Esophagus squamous epithelium (tissue), 5 donors: Measurements from ENCODE around the gene PLAC1. TPM values are rescaled to one million over a fixed set of nuclear protein-coding genes. Genes with fewer than 3 reads are reported as not detected.

Experiments used
- DNase-seq: peaks from one replicate; lab custom pipeline; 2025; lab: John Stamatoyannopoulos, UW
- H3K27ac ChIP-seq, 4 donors: fragments of 200-600 bp; sonication (generic); one replicate each; pipeline ENCODE4 v1.5.1; 2016 to 2019; ENCODE audit warnings: mild to moderate bottlenecking in 1 of 4
- H3K27me3 ChIP-seq, 4 donors: fragments of 200-600 bp; sonication (generic); 1 replicate in 3 of 4; 2 replicates in 1 of 4; pipeline versions ENCODE4 v1.5.1 to v1.6.0; 2017 to 2021; ENCODE audit warnings: antibody characterized with exemption in 1 of 4
- H3K36me3 ChIP-seq, 3 donors: fragments of 200-600 bp; sonication (generic); one replicate each; pipeline ENCODE4 v1.5.1; 2016 to 2019
- H3K4me1 ChIP-seq, 3 donors: fragments of 200-600 bp; sonication (generic); one replicate each; pipeline ENCODE4 v1.5.1; 2017 to 2019
- H3K4me3 ChIP-seq, 4 donors: fragments of 200-600 bp; sonication (generic); 1 replicate in 3 of 4; 2 replicates in 1 of 4; pipeline ENCODE4 v1.5.1; 2016 to 2019; ENCODE audit warnings: mild to moderate bottlenecking in 2 of 4, moderate library complexity in 1 of 4
- H3K9me3 ChIP-seq, 3 donors: fragments of 200-600 bp; sonication (generic); one replicate each; pipeline ENCODE4 v1.5.1; 2016 to 2019
- POLR2A ChIP-seq, 4 donors: fragments of 450-650 bp; IDR thresholded peaks; one replicate each; pipeline ENCODE4 v1.6.1; 2017; ENCODE audit warnings: antibody characterized with exemption in 4 of 4, mild to moderate bottlenecking in 4 of 4, moderate library complexity in 3 of 4
- WGBS, 2 donors: methylation state at CpG; one replicate each; pipeline ENCODE4 v1.1.5; 2018; 5-methylcytosine and 5-hydroxymethylcytosine counted together
- intact Hi-C: fragments of 100-400 bp; cut with DNase I; formaldehyde crosslinking; loops from one replicate; pipeline ENCODE4 v1.15.0; 2022
- total RNA-seq, 4 donors: library from RNA; depleted of rRNA; stranded (reverse); fragments of >200 nt; gene quantifications; one replicate each; pipeline ENCODE4 v1.1.0, GENCODE V29; 2016
- TF ChIP-seq, protein P1 (sequence below), 6 experiments: fragments of 450-650 bp in 4 of 6; fragments of 200-600 bp in 2 of 6; sonication (generic) in 2 of 6; IDR thresholded peaks; one replicate each; pipeline ENCODE4 v1.5.1; 2016 to 2019; ENCODE audit warnings: antibody characterized with exemption in 6 of 6, mild to moderate bottlenecking in 4 of 6, moderate library complexity in 4 of 6
- donor health status: DM: yes; HTN: yes; CAD: no.

Gene PLAC1
- total RNA-seq, 4 donors from 2014 or later, result 0.38 TPM; not detected in 3

DNA sequence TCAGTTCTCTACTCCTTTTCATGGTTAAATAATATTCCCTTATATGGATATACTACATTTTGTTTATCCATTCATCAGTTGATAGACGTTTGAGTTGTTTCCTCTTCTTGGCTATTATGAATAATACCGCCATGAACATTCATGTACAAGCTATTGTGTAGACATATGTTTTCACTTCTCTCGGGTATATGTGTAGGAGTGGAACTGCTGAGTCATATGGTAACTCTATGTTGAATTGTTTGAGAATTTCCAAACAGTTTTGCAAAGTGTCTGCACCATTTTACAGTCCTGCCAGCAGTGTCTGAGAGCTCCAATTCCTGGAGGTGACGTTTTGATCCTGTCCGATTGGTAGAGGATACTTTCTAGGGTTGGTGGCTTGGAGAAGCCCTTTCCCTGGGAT, 23.6 kb downstream of the PLAC1 start:
- H3K36me3 ChIP-seq, result no peaks in the 10 kb centered on the region
- H3K4me3 ChIP-seq, result no peak overlapping the region
- intact Hi-C loops, result no loop called here
- no peaks in the 10 kb centered on the region for H3K9me3 ChIP-seq
- WGBS, 2 donors, result 22 to 24% methylated on average over 4 to 5 of the region's 5 CpGs
- peaks cover 0 to 5% (median 0%) of the 10 kb centered on the region in 3 donors for H3K4me1 ChIP-seq
- no peak for TF ChIP-seq POLR2A (IDR thresholded peaks at IDR 0.05)
- TF ChIP-seq, protein P1, sequence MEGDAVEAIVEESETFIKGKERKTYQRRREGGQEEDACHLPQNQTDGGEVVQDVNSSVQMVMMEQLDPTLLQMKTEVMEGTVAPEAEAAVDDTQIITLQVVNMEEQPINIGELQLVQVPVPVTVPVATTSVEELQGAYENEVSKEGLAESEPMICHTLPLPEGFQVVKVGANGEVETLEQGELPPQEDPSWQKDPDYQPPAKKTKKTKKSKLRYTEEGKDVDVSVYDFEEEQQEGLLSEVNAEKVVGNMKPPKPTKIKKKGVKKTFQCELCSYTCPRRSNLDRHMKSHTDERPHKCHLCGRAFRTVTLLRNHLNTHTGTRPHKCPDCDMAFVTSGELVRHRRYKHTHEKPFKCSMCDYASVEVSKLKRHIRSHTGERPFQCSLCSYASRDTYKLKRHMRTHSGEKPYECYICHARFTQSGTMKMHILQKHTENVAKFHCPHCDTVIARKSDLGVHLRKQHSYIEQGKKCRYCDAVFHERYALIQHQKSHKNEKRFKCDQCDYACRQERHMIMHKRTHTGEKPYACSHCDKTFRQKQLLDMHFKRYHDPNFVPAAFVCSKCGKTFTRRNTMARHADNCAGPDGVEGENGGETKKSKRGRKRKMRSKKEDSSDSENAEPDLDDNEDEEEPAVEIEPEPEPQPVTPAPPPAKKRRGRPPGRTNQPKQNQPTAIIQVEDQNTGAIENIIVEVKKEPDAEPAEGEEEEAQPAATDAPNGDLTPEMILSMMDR (IDR thresholded peaks at IDR 0.05), result no peak
- no peaks in the 10 kb centered on the region for H3K27me3 ChIP-seq
- no peak overlapping the region for H3K27ac ChIP-seq
- no peak for DNase-seq

DNA sequence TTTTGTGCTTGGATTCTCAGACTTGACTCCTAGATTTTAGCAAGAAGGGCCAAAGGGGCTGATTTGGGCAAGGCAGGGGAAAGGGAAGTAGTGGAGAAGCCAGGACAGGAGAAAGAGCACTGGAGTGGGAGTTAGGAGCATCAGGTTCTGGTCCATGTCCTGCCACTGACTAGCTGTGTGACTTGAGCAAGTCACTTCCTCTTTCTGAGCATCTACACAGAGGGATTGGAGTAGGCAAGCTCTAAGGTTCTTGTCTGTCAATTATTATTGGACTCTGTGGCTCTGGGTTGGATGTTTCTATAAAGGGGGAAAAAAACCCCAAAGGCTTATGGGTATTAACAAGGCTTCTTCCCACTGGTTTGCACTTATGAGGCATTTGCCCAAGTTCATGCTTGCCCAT, 24.4 kb downstream of the PLAC1 start:
- Histone ChIP-seq H3K4me3 (no peak overlapping the region), H3K36me3 (no peaks in the 10 kb centered on the region), H3K27me3 (no peaks in the 10 kb centered on the region), H3K9me3 (no peaks in the 10 kb centered on the region), H3K27ac (no peak overlapping the region), H3K4me1 (peaks cover 0 to 5% (median 0%) of the 10 kb centered on the region in 3 donors)
- intact Hi-C loops, result no loop called here
- TF ChIP-seq POLR2A (IDR thresholded peaks at IDR 0.05), result no peak
- TF ChIP-seq, protein P1 (IDR thresholded peaks at IDR 0.05), result no peak
- no peak for DNase-seq

DNA sequence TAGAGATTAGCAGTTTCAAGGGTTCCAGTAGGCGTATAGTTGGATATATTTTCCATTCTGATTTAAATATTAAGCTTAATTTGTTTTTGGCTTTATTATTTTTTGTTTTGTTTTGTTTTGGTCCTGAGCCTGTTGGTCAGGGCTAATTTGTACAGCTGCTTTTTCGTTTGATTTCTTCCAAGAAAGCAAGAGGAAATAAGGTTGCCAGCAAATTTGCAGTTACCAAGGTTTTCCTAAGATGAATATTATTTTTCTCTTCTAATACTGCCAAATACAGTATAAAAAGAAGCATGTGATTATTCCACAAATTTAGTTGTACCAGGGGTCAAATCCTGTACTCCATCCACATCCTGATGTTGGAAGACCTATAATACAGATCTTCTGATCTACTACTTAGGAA, 24.9 kb downstream of the PLAC1 start:
- TF ChIP-seq POLR2A (IDR thresholded peaks at IDR 0.05), result no peak
- TF ChIP-seq, protein P1 (IDR thresholded peaks at IDR 0.05), result no peak
- H3K27ac ChIP-seq, result no peak overlapping the region
- no peaks in the 10 kb centered on the region for H3K9me3 ChIP-seq
- no peaks in the 10 kb centered on the region for H3K36me3 ChIP-seq
- intact Hi-C loops, result no loop called here
- no peak overlapping the region for H3K4me3 ChIP-seq
- 54 to 63% methylated on average over 2 of the region's 2 CpGs for WGBS, 2 donors
- no peaks in the 10 kb centered on the region for H3K27me3 ChIP-seq
- DNase-seq, result no peak
- peaks cover 0 to 5% (median 0%) of the 10 kb centered on the region in 3 donors for H3K4me1 ChIP-seq

DNA sequence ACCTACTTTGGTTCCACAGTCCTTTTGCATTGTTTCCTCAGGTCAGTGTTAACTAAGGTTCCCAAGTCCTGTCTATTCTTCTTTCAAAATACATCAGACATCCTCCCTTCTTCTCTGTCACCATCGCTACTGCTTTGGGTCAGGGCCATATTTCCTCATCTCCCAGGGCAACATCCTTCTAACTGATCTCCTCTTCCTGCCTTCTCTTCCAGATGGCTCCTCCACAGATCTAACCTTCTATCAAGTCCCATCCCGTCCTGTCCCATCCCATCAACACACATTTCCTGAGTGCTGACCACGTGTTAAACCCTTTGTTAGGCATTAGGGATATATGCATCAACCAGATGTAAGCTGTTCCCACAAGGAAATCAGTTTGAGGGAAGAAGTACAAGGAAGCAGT, 25.9 kb downstream of the PLAC1 start:
- no peak for TF ChIP-seq POLR2A (IDR thresholded peaks at IDR 0.05)
- intact Hi-C loops, result no loop called here
- WGBS, 2 donors, result 53 to 58% methylated on average over 3 of the region's 3 CpGs

DNA sequence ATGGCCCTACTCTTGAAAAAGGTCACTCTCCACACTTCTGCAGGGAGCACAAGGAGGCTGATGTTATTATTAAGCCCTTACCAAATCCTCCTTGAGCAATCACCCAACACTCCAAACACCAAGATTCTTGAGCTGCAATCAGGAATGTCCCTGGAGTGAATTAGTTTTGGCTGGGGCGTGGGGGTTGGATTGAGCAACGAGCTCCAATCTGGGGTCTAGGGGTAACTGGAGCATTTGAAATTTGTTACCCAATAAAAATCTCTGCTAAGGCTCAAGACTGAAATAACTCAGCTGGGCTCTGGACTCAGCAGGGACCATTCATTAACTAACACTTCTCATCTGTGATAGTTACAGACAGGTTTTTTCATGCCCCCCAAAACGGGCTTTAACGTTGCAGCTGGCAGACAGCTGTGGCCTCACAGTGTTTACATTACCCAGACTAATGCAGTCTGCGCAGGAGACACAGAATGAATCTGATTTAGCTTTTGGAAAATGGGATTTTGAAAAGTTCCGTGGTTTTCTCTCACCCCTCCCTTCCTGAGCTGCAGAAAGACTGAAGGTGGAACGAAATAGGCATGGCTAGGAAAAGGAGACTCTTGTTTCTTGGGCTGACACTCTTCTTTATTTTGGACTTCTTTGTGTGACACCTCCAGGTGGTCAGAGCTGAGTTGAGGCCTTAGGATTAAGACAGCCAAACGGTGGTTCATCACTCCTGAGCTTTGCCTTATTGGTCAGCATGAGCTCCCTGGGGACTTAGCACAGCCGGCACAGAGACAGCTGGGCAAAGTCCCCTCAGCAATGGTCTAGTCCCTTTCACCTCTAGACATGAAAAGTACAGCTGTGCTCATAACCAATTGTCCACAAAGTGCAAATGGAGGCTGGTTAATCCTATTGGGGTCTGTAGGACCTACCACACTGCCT, 26.6 kb downstream of the PLAC1 start:
- intact Hi-C loops, result no loop called here
- DNase-seq, result no peak
- peaks cover 0 to 2% (median 0%) of the 10 kb centered on the region in 3 donors for H3K4me1 ChIP-seq
- H3K9me3 ChIP-seq, result no peaks in the 10 kb centered on the region
- TF ChIP-seq, protein P1 (IDR thresholded peaks at IDR 0.05), result no peak
- no peak for TF ChIP-seq POLR2A (IDR thresholded peaks at IDR 0.05)
- H3K27me3 ChIP-seq, result no peaks in the 10 kb centered on the region
- WGBS, 2 donors, result 55% methylated on average over 7 of the region's 9 CpGs; no CpG with 5 or more reads in 1 of the 2 donors
- H3K36me3 ChIP-seq, result no peaks in the 10 kb centered on the region
- peak overlapping the region in 1 of 4 donors; percentile 25 for H3K27ac ChIP-seq
- H3K4me3 ChIP-seq, result no peak overlapping the region

More for the DNA sequence above, 25.9 kb downstream of the PLAC1 start:
- no peaks in the 10 kb centered on the region for H3K36me3 ChIP-seq
- H3K27me3 ChIP-seq, result no peaks in the 10 kb centered on the region
- H3K27ac ChIP-seq, result no peak overlapping the region
- H3K9me3 ChIP-seq, result no peaks in the 10 kb centered on the region
- H3K4me3 ChIP-seq, result no peak overlapping the region
- DNase-seq, result no peak
- peaks cover 0 to 5% (median 0%) of the 10 kb centered on the region in 3 donors for H3K4me1 ChIP-seq
